ENCODE measurements around the gene UBA1.

Gene UBA1

GRCh38 chrX:47175588-47175980 lies 18.0 kb upstream of the UBA1 start:
- H3K36me3 ChIP-seq (ENCODE audit: control insufficient read depth, low read length): peaks cover 42% of the 10 kb centered on the region
- H3K27ac ChIP-seq (ENCODE audit: low read depth, low read length): no peak overlapping the region
- H3K4me3 ChIP-seq (ENCODE audit: low read length): no peak overlapping the region
- H3F3A ChIP-seq (ENCODE audit: control insufficient read depth, insufficient read depth): no peaks in the 10 kb centered on the region
- no peaks in the 10 kb centered on the region for H3K4me1 ChIP-seq (ENCODE audit: control insufficient read depth, low read length)
- TF ChIP-seq, protein P1, sequence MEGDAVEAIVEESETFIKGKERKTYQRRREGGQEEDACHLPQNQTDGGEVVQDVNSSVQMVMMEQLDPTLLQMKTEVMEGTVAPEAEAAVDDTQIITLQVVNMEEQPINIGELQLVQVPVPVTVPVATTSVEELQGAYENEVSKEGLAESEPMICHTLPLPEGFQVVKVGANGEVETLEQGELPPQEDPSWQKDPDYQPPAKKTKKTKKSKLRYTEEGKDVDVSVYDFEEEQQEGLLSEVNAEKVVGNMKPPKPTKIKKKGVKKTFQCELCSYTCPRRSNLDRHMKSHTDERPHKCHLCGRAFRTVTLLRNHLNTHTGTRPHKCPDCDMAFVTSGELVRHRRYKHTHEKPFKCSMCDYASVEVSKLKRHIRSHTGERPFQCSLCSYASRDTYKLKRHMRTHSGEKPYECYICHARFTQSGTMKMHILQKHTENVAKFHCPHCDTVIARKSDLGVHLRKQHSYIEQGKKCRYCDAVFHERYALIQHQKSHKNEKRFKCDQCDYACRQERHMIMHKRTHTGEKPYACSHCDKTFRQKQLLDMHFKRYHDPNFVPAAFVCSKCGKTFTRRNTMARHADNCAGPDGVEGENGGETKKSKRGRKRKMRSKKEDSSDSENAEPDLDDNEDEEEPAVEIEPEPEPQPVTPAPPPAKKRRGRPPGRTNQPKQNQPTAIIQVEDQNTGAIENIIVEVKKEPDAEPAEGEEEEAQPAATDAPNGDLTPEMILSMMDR (IDR thresholded peaks at IDR 0.05; ENCODE audit: low read depth, low read length, poor library complexity, severe bottlenecking): no peak
- no peak for TF ChIP-seq EZH2phosphoT487 (IDR thresholded peaks at IDR 0.05; ENCODE audit: borderline replicate concordance, low read length)
- H3K27me3 ChIP-seq (ENCODE audit: control insufficient read depth, low read length): no peaks in the 10 kb centered on the region
- no peaks in the 10 kb centered on the region for H3K9me2 ChIP-seq (replicated peaks; ENCODE audit: control insufficient read depth, low read length)
- no peaks in the 10 kb centered on the region for H3K9me3 ChIP-seq (ENCODE audit: control insufficient read depth, insufficient read depth, low read length)
- no peaks in the 10 kb centered on the region for H3K79me2 ChIP-seq (ENCODE audit: control insufficient read depth, low read length)
- no peaks in the 10 kb centered on the region for H4K20me1 ChIP-seq (ENCODE audit: control insufficient read depth, insufficient read depth, low read depth, low read length)
- no peak overlapping the region for H3K4me2 ChIP-seq (ENCODE audit: low read length)

- Histone ChIP-seq H4K20me1 (ENCODE audit: control insufficient read depth, insufficient read depth, low read depth, low read length) (no peaks in the 10 kb centered on the region), H3K9me3 (ENCODE audit: control insufficient read depth, insufficient read depth, low read length) (no peaks in the 10 kb centered on the region), H3K4me2 (ENCODE audit: low read length) (no peak overlapping the region), H3K9me2 (replicated peaks; ENCODE audit: control insufficient read depth, low read length) (no peaks in the 10 kb centered on the region), H3K4me3 (ENCODE audit: low read length) (no peak overlapping the region), H3F3A (ENCODE audit: control insufficient read depth, insufficient read depth) (no peaks in the 10 kb centered on the region), H3K27ac (ENCODE audit: low read depth, low read length) (no peak overlapping the region), H3K36me3 (ENCODE audit: control insufficient read depth, low read length) (peaks cover 42% of the 10 kb centered on the region), H3K27me3 (ENCODE audit: control insufficient read depth, low read length) (no peaks in the 10 kb centered on the region), H3K4me1 (ENCODE audit: control insufficient read depth, low read length) (no peaks in the 10 kb centered on the region), H3K79me2 (ENCODE audit: control insufficient read depth, low read length) (no peaks in the 10 kb centered on the region)
- TF ChIP-seq EZH2phosphoT487 (IDR thresholded peaks at IDR 0.05; ENCODE audit: borderline replicate concordance, low read length): no peak
- TF ChIP-seq, protein P1 (IDR thresholded peaks at IDR 0.05; ENCODE audit: low read depth, low read length, poor library complexity, severe bottlenecking): no peak
Measured at GRCh38 chrX:47176101-47176740, 17.4 kb upstream of the UBA1 start.

- H3K27ac ChIP-seq (ENCODE audit: low read depth, low read length): no peak overlapping the region
Measured at GRCh38 chrX:47177079-47177478, 16.6 kb upstream of the UBA1 start.

More at GRCh38 chrX:47177079-47177478, 16.6 kb upstream of the UBA1 start:
- Histone ChIP-seq H3K9me3 (ENCODE audit: control insufficient read depth, insufficient read depth, low read length) (no peaks in the 10 kb centered on the region), H3K4me3 (ENCODE audit: low read length) (no peak overlapping the region), H3K27me3 (ENCODE audit: control insufficient read depth, low read length) (no peaks in the 10 kb centered on the region), H3K4me1 (ENCODE audit: control insufficient read depth, low read length) (no peaks in the 10 kb centered on the region), H3K9me2 (replicated peaks; ENCODE audit: control insufficient read depth, low read length) (no peaks in the 10 kb centered on the region), H3K4me2 (ENCODE audit: low read length) (no peak overlapping the region), H3K36me3 (ENCODE audit: control insufficient read depth, low read length) (peaks cover 45% of the 10 kb centered on the region), H3F3A (ENCODE audit: control insufficient read depth, insufficient read depth) (no peaks in the 10 kb centered on the region), H4K20me1 (ENCODE audit: control insufficient read depth, insufficient read depth, low read depth, low read length) (no peaks in the 10 kb centered on the region), H3K79me2 (ENCODE audit: control insufficient read depth, low read length) (no peaks in the 10 kb centered on the region)
- no peak for TF ChIP-seq EZH2phosphoT487 (IDR thresholded peaks at IDR 0.05; ENCODE audit: borderline replicate concordance, low read length)
- TF ChIP-seq, protein P1 (IDR thresholded peaks at IDR 0.05; ENCODE audit: low read depth, low read length, poor library complexity, severe bottlenecking): no peak
